ENCODE data around the gene GYG1. TPM values are rescaled to one million over a fixed set of nuclear protein-coding genes. Genes with fewer than 3 reads are reported as not detected.

Gene GYG1
- polyA plus RNA-seq (ENCODE audit: insufficient read length in 4 of 4) = 10 to 100 TPM; 26.5 to 33.5 (median 30.4) TPM

DNA sequence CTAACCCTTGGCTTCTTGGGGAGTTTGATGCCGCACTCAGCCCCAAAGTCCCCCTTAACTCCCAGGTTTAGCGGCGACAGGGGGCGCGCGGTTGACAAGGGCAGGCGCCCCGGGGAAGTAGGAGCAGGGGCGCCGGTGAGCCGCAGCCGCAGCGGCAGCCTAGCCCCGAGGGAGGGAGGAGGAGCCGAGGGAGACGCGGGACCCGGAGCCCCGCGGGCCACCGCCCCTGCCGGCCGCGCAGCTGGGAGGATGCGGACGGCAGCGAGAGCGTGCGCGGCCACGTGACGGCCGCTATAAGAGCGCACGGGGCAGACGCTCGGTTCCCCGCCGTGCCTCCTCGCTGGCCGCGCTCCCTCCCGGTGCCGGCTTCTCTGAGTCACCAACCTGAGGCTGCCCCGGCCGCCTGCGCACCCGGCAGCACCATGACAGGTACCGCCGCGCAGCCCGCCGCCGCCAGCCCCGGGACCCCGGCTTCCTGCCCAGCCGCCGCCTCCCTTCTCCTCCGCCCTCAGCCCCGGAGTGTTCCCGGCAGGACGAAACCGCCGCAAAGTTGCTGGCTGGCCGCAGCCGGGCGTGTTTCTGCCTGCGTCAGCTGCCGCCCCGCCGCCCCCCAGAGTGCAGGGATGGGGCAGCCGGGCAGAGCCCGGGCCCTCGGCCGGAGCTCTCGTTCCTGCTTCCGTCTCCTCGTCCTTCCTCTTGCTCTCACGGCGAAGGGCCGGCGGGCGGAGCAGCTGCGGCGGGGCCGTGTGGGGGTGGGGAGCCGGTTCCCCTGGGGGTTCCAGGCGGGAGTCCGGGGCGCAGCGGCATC, at the start of gene GYG1:
TSS of gene GYG1 (plus strand) at position 322 of the 808 bp plus-strand sequence. CDS start at position 423, 101 bp downstream.
- peak; percentile 25 to 60 (median 40) for DNase-seq (ENCODE audit: low read depth in 4 of 4, low spot score in 3 of 4)

DNA sequence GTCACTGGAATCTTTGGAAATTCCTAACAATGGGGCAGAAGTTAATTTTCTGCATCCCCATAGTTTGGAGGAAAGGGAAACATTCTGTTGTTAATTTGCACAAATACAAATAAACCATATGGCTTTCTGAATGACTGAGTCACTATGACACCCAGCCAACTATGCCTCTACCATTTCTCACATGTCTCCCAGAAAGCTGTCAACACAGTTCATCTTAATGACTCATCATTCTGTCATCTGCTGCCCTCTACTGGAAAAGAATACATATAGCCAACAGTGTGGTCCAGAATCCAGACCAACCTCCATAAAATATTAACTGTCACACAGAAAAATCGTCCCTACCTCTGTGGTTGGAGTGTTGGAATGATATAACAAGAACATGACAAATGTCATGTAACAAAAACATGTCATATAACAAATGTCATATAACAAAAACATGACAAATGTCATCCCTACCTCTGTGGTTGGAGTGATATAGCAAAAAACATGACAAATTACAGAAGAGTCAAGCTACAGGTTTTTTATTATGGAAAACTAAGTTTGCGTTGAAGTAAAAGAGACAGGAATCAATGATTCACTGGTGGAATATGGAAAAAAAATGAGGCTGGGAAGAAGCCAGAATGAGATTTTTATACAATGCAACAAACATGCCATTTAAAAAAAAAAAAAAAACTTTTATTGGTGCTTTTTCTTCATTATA, 47.7 kb upstream of the GYG1 start:
- DNase-seq (ENCODE audit: low read depth in 4 of 4, low spot score in 3 of 4) = peak in 3 of 4 donors; percentile 16 to 44 (median 40)

DNA sequence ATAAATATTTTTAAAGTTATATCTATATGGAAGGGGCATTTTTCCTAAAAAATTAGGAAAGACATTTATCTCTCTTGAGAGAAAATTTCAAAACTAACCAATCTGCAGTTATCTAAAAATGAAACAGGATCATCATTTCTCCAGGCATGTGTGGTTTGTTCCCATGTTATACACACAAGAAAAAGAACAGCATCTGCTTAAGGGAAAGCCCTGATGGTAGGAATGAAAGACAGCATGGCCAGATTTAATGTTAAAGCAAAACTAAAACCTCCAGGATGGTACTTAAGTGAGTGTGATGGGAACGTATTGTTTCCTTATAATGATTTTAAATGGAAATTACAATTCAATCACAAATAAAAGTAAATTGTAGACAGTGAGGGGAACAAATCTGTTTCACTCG, 46.2 kb upstream of the GYG1 start:
- DNase-seq (ENCODE audit: low read depth in 4 of 4, low spot score in 3 of 4) = no peak

DNA sequence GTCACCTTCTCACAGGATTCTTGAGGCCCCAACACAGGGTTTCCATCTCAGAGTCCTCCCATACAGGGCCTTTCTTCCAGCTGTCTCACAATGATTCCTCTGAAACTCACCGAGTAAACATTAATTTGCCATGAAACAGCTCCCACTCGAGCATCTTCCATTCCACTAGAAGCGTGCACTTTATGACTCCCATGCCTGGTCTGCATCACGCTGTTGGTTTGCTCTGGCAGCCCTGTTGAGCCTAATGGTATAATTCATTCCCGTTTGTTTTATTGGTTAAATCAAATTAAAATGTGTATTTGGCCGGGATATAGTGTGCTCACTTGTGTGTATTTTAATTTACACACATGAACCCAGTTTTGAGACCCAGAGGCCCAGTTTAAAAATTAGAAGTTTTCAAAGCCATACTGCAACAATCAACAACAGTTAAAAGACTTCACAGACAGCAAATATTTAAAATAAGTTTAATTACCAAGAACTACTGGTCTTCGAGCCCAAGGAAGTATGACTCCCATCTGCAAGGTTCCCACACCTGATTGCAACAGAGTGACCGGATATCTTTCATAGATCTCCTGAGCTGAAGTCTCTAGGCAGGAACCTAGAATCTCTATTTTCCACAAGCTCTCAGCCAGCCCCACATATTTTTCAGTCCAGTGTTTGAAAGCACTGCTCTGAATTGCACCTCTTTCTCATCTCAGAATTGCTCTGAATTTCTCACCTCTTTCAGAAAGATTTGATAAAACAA, 42.3 kb upstream of the GYG1 start:
- DNase-seq (ENCODE audit: low read depth in 4 of 4, low spot score in 3 of 4) = no peak

DNA sequence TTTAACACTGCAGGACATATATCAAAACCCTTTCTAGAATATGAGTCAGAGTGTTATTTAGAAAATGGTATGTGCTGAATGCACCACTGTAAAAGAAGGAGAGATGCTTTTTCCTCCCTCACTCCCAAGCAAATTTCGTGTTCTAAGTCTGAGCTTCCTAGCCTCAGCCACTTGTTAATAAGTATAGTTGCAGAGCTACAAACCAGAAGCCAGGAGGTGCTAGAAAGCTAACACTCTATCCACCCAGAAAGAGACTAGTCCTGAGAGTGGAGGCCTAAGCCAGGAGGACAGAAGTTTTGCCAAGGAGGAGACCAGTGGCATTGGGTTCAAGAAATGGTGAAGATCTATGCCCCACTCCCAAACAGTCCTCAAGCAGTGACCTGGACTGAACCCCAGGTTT, 40.5 kb upstream of the GYG1 start:
- DNase-seq (ENCODE audit: low read depth in 4 of 4, low spot score in 3 of 4) = no peak

DNA sequence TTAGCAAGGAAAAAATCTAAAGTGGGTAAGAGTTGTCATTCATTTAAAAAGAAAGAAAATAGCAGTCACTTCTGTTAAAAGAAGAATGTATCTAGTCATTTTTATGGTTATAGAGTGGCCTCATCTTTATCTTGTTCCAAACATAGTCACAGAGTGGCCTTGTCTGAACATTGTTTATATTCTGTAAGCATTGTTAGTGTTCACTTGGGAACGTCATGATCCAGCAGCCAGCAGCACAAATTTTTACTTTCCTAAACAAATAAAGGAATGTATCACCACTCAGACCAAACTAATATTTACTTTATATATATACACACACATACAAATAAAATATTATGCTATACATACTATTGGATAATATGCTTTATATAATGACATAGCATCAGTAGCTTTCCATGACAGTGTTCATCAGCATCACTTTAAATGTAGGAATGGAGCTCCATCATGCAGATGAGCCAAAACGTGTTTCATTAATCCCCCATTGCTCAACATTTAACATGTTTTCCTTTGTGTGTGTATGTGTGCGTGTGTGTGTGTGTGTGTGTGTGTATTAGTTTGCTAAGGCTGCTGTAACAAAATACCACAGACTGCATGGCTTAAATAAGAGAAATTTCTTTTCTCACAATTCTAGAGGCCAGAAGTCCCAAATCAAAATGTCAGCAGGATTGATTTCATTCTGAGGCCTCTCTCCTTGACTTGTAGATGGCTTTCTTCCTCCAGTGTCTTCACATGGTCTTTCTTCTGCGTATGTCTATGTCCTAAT, 39.6 kb upstream of the GYG1 start:
- DNase-seq (ENCODE audit: low read depth in 4 of 4, low spot score in 3 of 4) = no peak

DNA sequence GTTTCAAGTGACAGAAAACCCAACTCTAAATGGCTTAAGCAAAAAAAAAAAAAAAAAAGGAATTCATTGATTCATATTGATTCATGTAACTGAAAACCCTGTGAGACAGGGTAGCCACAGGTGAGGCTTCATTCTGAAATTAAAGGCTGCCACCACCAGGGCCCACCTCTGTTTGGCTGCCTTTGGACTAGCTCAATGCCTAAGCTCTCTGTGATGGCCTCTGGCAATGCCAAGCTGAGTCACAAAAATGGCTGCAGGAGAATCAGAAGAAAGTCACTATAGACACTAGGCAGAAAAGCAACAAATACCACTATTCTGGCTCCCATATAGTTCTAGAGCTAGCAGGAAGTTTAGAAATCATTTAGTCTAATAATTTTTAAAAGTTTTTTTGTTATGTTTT, 38.2 kb upstream of the GYG1 start:
- no peak for DNase-seq (ENCODE audit: low read depth in 4 of 4, low spot score in 3 of 4)

DNA sequence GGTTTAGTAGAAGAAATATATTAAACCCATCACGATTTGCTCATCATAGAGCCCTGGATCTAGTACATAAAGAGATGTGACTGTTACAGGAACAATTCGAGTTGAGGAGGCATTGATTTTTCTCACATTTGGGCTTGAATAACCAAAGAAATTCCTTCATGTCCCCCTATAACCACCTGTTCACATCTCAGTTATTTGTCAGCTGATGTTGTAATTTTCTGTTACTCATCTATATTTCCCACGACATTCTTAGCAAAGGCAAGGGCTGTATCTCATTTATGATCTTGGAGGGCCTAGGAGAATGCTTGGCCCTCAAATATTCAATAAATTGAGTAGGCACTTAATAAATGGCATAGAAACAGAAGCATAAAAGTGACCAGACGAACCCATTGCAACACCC, 36.4 kb upstream of the GYG1 start:
- no peak for DNase-seq (ENCODE audit: low read depth in 4 of 4, low spot score in 3 of 4)

DNA sequence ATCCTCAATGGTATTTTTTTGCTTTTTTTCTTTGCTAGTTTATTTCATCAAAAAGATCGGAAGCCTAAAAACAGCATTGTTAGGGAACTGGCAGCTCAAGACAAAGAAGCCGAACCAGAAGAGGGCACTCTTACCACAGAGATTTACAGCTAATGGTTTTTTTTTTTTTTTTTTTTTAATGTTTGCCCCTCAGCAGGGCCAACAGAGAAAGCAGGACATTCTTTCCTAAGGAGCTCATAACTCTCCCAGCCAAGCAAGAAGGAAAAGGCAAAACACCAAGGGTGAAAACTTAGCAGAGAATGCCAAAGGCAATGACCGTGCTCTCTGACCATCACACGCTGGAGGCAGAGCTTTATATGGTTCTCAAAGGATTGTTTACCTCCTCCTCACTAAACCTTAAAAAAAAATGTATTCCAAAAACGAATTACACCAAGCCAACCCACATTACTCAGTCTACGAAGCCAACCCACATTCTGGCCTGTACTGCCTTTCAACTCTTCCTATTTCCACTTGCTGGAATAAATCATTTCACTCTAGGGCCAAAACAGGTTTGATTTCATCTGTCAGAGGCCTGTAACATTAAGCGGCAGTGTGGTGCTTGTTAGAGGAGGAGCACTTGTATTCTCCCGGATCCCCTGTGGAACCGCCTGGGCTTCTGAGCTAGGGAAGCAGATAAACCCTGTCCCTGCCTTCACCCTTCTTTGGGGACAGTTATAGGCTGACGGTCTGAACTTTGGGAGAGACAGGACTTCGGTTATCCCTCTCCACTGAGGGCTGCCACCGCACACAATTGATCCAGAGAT, 35.6 kb upstream of the GYG1 start:
- DNase-seq (ENCODE audit: low read depth in 4 of 4, low spot score in 3 of 4) = peak; percentile 39 to 61 (median 40)

DNA sequence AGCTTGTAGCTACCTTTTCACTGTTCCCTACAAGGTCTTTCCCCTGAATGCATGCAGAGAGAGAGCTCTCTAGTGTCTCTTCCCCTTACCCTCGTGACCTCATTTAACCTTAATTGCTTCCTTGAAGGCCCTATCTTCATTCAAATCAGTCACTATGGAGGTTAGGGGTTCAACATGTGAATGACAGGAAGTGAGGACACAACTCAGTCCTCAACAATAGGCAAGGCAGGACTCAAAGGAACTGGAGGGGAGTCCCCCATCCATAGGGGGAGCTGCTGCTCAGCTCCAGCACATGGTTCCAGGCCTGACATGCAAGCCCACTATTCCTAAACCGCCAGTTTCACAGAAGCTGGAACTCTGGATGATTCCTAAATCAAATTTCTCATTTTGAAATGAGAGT, 33.8 kb upstream of the GYG1 start:
- DNase-seq (ENCODE audit: low read depth in 4 of 4, low spot score in 3 of 4) = no peak

DNA sequence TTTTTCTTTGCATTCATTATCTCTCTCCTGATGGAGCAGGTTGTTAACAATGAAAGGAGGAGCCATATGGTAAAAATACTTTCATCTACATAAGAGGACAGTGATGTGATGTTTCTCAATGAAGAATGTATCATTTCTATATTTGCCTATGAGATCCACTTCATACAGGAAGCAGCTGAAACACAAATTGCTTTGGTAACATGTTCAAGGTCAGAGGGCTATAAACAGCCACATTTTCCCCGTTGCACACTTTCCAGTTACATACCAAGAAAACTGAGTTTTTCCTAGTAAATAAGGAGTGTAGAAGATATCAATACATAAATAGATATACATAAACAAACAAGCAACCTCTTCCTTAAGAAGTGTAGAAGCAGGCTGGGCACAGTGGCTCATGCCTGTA, 32.6 kb upstream of the GYG1 start:
- no peak for DNase-seq (ENCODE audit: low read depth in 4 of 4, low spot score in 3 of 4)

DNA sequence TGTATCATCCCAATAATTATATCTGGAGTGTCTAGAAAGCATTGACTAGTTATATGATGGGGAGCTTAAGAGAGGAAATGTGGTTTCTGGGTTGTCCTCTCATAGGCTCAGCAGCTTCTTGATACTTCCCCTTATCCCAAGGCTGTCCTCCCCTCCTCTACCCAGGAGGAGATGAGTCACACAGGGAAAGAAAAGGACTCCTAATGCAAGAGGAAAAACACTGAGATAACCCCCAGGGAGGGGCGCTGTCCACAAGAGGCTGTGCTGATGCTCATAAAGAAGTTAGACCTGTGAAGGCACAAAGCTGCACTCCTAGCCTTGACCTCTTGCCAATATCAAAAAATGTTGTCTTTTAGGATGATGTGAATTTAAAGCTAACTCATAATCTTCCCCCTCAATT, 28.8 kb upstream of the GYG1 start:
- DNase-seq (ENCODE audit: low read depth in 4 of 4, low spot score in 3 of 4) = no peak

DNA sequence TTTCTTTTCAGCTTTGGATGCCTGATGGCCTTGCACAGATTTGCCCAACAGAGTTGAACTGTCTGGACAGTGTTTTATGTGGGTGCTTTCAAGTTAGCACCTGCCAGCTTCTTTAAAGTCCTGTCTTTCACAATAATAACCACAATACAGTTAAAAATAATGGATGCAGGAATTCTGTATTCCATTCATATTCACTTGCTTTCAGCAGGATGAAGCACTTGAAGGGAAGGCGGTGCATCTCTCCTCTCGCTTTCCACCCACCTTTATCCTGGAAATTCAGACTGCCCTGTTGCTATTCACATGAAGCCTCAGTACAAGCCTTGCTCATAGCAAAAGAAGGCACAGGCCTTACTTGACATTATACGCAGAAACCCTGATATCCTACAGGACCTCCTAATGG, 26.5 kb upstream of the GYG1 start:
- no peak for DNase-seq (ENCODE audit: low read depth in 4 of 4, low spot score in 3 of 4)

DNA sequence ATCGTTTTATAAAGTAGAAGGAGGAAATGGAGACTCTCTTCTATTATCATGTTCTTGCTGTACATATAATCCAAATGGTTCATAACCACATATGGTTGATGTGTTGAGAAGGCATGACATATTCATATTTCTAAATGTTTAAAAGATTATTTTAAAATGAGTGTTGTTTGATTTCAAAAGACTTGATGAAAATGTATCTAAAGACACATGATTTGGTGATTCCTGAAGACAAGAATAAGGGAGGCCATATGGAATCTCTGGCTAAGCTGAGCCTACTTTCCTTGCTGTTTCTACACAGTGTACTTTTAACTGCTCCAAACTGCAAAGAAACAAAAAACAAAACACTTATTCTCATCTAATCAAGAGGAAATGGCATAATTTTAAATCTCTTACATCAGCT, 23.0 kb upstream of the GYG1 start:
- DNase-seq (ENCODE audit: low read depth in 4 of 4, low spot score in 3 of 4) = no peak

DNA sequence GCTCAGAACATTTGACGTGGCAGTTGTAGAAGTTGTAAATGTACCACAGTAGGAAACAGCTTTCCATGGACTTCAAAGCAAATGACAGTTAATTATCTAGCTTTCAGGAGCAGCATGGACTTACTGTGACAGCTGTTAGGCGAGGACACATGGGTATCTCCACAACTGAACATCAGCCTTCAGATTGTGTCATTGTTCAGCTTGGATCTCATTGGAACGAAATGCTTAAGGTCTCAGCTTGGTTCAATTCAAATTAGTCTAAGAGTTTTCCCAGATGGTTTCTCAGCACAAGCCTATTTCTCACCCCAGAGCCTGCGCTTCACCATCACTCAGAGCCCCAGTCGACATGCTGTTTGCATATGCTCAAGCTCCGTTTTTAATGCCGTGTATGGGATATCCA, 21.1 kb upstream of the GYG1 start:
- DNase-seq (ENCODE audit: low read depth in 4 of 4, low spot score in 3 of 4) = no peak

DNA sequence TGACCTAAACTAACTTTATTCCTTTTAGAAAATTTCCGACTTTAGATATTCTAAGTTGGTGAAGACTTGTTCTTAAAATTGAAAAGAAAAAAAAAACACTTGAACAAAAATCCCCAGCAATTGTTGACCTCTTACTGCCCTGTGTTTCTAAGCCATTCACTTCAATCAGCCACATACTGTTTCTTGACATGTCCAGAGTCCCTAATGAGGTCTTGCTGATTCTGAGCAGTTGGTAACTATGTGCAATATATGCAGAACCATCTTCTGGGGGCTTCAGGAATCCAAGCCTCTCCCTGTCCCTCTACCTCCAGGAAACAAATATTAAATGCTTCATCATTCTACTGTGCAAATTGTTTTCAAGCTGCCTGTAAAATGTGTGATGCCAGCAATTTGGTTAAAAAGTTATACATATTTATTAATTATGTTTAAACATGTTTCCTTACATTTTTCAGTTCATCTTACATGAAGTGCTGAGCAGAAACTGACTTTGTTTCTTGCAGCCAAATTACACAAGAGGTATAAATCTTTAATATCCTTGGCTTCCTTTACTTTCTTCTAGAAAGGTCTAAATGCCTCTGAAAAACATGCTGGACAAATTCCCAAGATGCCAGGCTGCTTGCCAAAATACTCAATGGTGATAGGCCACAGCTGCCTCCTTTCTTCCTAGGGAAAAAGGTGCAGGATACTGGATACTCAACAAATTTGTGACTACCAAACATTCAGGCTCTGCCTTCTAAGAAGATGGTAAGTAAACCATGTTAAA, 19.8 kb upstream of the GYG1 start:
- DNase-seq (ENCODE audit: low read depth in 4 of 4, low spot score in 3 of 4) = peak in 3 of 4 donors; percentile 26 to 44 (median 33)

DNA sequence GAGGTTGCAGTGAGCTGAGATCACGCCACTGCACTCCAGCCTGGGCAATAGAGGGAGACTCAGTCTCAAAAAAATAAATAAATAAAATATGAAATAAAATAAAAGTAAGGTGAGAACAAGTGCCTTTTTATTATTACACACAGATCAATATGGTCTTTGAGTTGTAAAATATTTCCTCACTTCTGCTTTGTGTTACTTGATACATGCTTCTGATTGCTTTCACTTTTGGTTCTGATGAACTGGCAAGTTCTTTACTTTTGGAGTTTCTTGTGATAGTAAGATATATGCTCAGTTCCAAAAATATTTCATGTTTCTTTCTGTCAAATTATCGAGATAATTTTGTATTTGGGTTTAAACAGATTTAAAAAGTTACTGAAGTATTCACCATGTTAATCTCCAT, 16.6 kb upstream of the GYG1 start:
- DNase-seq (ENCODE audit: low read depth in 4 of 4, low spot score in 3 of 4) = no peak

DNA sequence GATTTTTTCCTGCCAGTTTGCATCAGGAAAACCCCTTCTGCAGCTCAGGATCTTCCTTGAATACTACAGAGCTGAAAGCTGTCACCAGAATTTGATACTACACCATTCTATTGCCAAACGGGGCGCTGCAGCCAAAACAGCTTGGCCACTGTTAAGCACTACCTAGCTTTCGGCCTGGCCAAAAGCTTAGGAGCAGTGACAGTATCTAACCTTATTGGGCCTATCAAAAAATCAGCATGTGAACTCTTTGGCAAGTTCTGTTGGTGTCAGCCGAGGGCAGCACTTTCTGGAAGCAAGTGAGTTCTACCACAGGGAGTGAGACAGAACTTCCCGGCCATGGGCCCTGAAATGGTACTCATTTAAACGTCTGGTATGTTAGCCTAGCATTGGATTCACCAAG, 16.1 kb upstream of the GYG1 start:
- no peak for DNase-seq (ENCODE audit: low read depth in 4 of 4, low spot score in 3 of 4)

DNA sequence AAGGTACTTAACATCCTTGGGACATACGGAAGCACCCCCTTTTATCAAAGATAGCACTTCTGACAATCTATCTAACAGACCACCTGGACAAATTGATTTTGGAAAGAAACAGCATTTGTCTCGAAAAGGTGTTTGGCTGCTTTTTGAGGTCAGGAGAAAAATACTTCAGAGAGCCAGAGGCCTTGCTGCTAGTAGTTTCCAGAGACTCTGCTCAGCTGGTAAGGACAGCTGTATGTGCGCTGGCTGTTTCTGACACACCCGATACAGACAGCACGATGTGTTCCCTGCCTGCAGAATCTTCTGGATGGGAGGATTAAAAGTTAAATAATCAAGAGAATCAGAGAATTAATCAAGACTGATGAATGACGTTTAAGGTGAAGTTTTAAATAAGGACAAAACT, 15.6 kb upstream of the GYG1 start:
- DNase-seq (ENCODE audit: low read depth in 4 of 4, low spot score in 3 of 4) = no peak
